Neural crest cell (in vitro differentiated cells): Measurements from ENCODE around the gene ST8SIA6. TPM values are rescaled to one million over a fixed set of nuclear protein-coding genes. Genes with fewer than 3 reads are reported as not detected.

Experiments
- DNase-seq: peaks from one replicate; pipeline ENCODE4 v3.0.0; 2021; ENCODE audit warnings: low read depth, mixed read lengths, low spot score
- H3K27ac Mint-ChIP-seq: one replicate; pipeline ENCODE4 v1.8.0; 2021; ENCODE audit warnings: mild to moderate bottlenecking, mixed read lengths; ENCODE audit not compliant: unreplicated experiment
- H3K27me3 Mint-ChIP-seq: 2 replicates; pipeline ENCODE4 v1.8.0; 2021; ENCODE audit warnings: low read depth, mild to moderate bottlenecking, mixed read lengths
- H3K36me3 Mint-ChIP-seq: 2 replicates; pipeline ENCODE4 v1.8.0; 2021; ENCODE audit warnings: low read depth, mild to moderate bottlenecking, mixed read lengths
- H3K4me1 Mint-ChIP-seq: 2 replicates; pipeline ENCODE4 v1.8.0; 2021; ENCODE audit warnings: mixed read lengths
- H3K4me3 Mint-ChIP-seq: one replicate; pipeline ENCODE4 v1.8.0; 2021; ENCODE audit warnings: mild to moderate bottlenecking, mixed read lengths
- H3K9me3 Mint-ChIP-seq: 2 replicates; pipeline ENCODE4 v1.8.0; 2021; ENCODE audit warnings: mixed read lengths
- CTCF ChIP-seq: fragments of 200-600 bp; sonication (generic); conservative IDR thresholded peaks from 2 replicates; pipeline ENCODE4 v1.5.0; 2021; ENCODE audit warnings: antibody characterized with exemption, mild to moderate bottlenecking
- total RNA-seq: library from RNA; stranded (reverse); gene quantifications from 2 replicates; pipeline ENCODE4 v1.2.1, GENCODE V29; 2021

ST8SIA6 gene
- total RNA-seq, 1 donor from 2014 or later, result not detected

GRCh38 chr10:17435953-17436352 is 18.4 kb downstream of the ST8SIA6 start:
- Mint-ChIP-seq H3K4me1 (no peaks in the 10 kb centered on the region), H3K27ac (no peak overlapping the region)

GRCh38 chr10:17435187-17435586 is 19.2 kb downstream of the ST8SIA6 start:
- no peak overlapping the region for H3K27ac Mint-ChIP-seq
- no peak for DNase-seq

More at GRCh38 chr10:17435953-17436352, 18.4 kb downstream of the ST8SIA6 start:
- Mint-ChIP-seq H3K9me3 (peaks cover 4% of the 10 kb centered on the region), H3K4me3 (no peak overlapping the region), H3K27me3 (peaks cover 29% of the 10 kb centered on the region), H3K36me3 (no peaks in the 10 kb centered on the region)
- no peak for TF ChIP-seq CTCF
- no peak for DNase-seq

GRCh38 chr10:17432723-17433122 is 21.7 kb downstream of the ST8SIA6 start:
- no peak for TF ChIP-seq CTCF
- Mint-ChIP-seq H3K4me1 (peaks cover 3% of the 10 kb centered on the region), H3K27ac (no peak overlapping the region), H3K36me3 (no peaks in the 10 kb centered on the region), H3K9me3 (peaks cover 4% of the 10 kb centered on the region), H3K27me3 (peaks cover 23% of the 10 kb centered on the region), H3K4me3 (no peak overlapping the region)
- DNase-seq, result no peak

More at GRCh38 chr10:17435187-17435586, 19.2 kb downstream of the ST8SIA6 start:
- Mint-ChIP-seq H3K36me3 (no peaks in the 10 kb centered on the region), H3K27me3 (peaks cover 32% of the 10 kb centered on the region), H3K4me1 (peaks cover 3% of the 10 kb centered on the region), H3K4me3 (no peak overlapping the region), H3K9me3 (peaks cover 4% of the 10 kb centered on the region)
- no peak for TF ChIP-seq CTCF

- H3K4me1 Mint-ChIP-seq, result peaks cover 7% of the 10 kb centered on the region
- H3K27me3 Mint-ChIP-seq, result peaks cover 23% of the 10 kb centered on the region
- H3K4me3 Mint-ChIP-seq, result no peak overlapping the region
- no peaks in the 10 kb centered on the region for H3K36me3 Mint-ChIP-seq
- no peak for DNase-seq
- peaks cover 3% of the 10 kb centered on the region for H3K9me3 Mint-ChIP-seq
- no peak for TF ChIP-seq CTCF
- no peak overlapping the region for H3K27ac Mint-ChIP-seq
Measured at GRCh38 chr10:17431871-17432311, 22.5 kb downstream of the ST8SIA6 start.

- H3K27me3 Mint-ChIP-seq, result peaks cover 21% of the 10 kb centered on the region
- H3K4me3 Mint-ChIP-seq, result no peak overlapping the region
- DNase-seq, result peak; percentile 75
- TF ChIP-seq CTCF, result peak; percentile 93
- peaks cover 7% of the 10 kb centered on the region for H3K4me1 Mint-ChIP-seq
- H3K36me3 Mint-ChIP-seq, result no peaks in the 10 kb centered on the region
- H3K9me3 Mint-ChIP-seq, result no peaks in the 10 kb centered on the region
- no peak overlapping the region for H3K27ac Mint-ChIP-seq
Measured at GRCh38 chr10:17430647-17431355, 23.6 kb downstream of the ST8SIA6 start.
